Keratinocyte (primary cell): ENCODE data around the gene WDR6. TPM values are rescaled to one million over a fixed set of nuclear protein-coding genes. Genes with fewer than 3 reads are reported as not detected.

ENCODE experiments used
- DNase-seq: peaks from one replicate; pipeline ENCODE4 v3.0.0-alpha.2; 2011; ENCODE audit warnings: low read depth, missing footprints, low spot score
- FAIRE-seq: peaks from 2 replicates; lab custom pipeline; 2011; peaks lifted over from hg19 to GRCh38; lab: Jason Lieb, UNC
- H2AFZ ChIP-seq: 2 replicates; pipeline ENCODE4 v1.6.0; 2012; ENCODE audit warnings: low read length, control low read depth, inconsistent platforms; ENCODE audit not compliant: control insufficient read depth
- H3K27ac ChIP-seq: 2 replicates; pipeline ENCODE4 v1.5.1; 2011; ENCODE audit warnings: low read length; ENCODE audit not compliant: control insufficient read depth, insufficient read depth
- H3K27me3 ChIP-seq: 3 replicates; pipeline ENCODE4 v1.6.0; 2011; ENCODE audit warnings: low read length; ENCODE audit not compliant: control insufficient read depth, insufficient read depth; ENCODE audit errors: extremely low read depth
- H3K36me3 ChIP-seq, 2 experiments: 2 replicates in 1 of 2; 3 replicates in 1 of 2; pipeline ENCODE4 v1.5.1; 2011; ENCODE audit warnings: low read length in 2 of 2, mild to moderate bottlenecking in 1 of 2; ENCODE audit not compliant: control insufficient read depth in 2 of 2, insufficient read depth in 2 of 2; ENCODE audit errors: extremely low read depth in 1 of 2
- H3K4me1 ChIP-seq: 3 replicates; pipeline ENCODE4 v1.5.1; 2011; ENCODE audit warnings: low read length; ENCODE audit not compliant: control insufficient read depth, insufficient read depth; ENCODE audit errors: extremely low read depth
- H3K4me2 ChIP-seq: 3 replicates; pipeline ENCODE4 v1.6.0; 2011; ENCODE audit warnings: low read depth, low read length; ENCODE audit not compliant: control insufficient read depth, insufficient read depth; ENCODE audit errors: extremely low read depth
- H3K4me3 ChIP-seq, 3 experiments: fragments of 200-600 bp in 1 of 3; sonication (generic) in 1 of 3; 2 replicates in 2 of 3; 3 replicates in 1 of 3; pipeline ENCODE4 v1.5.1; 2011 to 2016; ENCODE audit warnings: low read length in 3 of 3, mild to moderate bottlenecking in 3 of 3, control low read depth in 2 of 3, inconsistent platforms in 1 of 3, low read depth in 1 of 3, mixed read lengths in 1 of 3, mixed run types in 1 of 3, moderate library complexity in 1 of 3; ENCODE audit not compliant: control insufficient read depth in 2 of 3, insufficient read depth in 2 of 3; ENCODE audit errors: extremely low read depth in 1 of 3
- H3K79me2 ChIP-seq: 2 replicates; pipeline ENCODE4 v1.6.0; 2012; ENCODE audit warnings: low read length; ENCODE audit not compliant: control insufficient read depth, insufficient read depth
- H3K9ac ChIP-seq: 3 replicates; pipeline ENCODE4 v1.6.0; 2011; ENCODE audit warnings: low read length; ENCODE audit not compliant: control insufficient read depth, insufficient read depth; ENCODE audit errors: extremely low read depth
- H3K9me1 ChIP-seq: 3 replicates; pipeline ENCODE4 v1.6.0; 2011; ENCODE audit warnings: low read length; ENCODE audit not compliant: control insufficient read depth, insufficient read depth; ENCODE audit errors: extremely low read depth
- H3K9me3 ChIP-seq: 2 replicates; pipeline ENCODE4 v1.5.1; 2012; ENCODE audit warnings: low read depth, low read length; ENCODE audit not compliant: control insufficient read depth
- H4K20me1 ChIP-seq: 3 replicates; pipeline ENCODE4 v1.6.0; 2011; ENCODE audit warnings: low read length; ENCODE audit not compliant: control insufficient read depth, insufficient read depth; ENCODE audit errors: extremely low read depth
- CTCF ChIP-seq, 3 experiments: IDR thresholded peaks in 1 of 3; conservative IDR thresholded peaks in 1 of 3; optimal IDR thresholded peaks in 1 of 3; 2 replicates in 2 of 3; 3 replicates in 1 of 3; pipeline versions ENCODE3 to v1.5.1; 2011; ENCODE audit warnings: low read length in 3 of 3, mild to moderate bottlenecking in 3 of 3, moderate library complexity in 2 of 3, control low read depth in 1 of 3, inconsistent platforms in 1 of 3; ENCODE audit not compliant: insufficient read depth in 2 of 3; ENCODE audit errors: extremely low read depth in 1 of 3
- EZH2 ChIP-seq: IDR thresholded peaks from one replicate; pipeline ENCODE4 v1.6.1; 2012; ENCODE audit warnings: inconsistent platforms, mild to moderate bottlenecking, low read length, moderate library complexity
- dilution Hi-C: fragments of 300-500 bp; cut with MboI; formaldehyde crosslinking; loops from one replicate; pipeline ENCODE4 v1.7.0; 2020; ENCODE audit warnings: low sequenced_read_pairs; ENCODE audit not compliant: extremely low pct_ligation_motif_present
- polyA plus RNA-seq, 5 experiments: library from polyadenylated mRNA; depleted of rRNA in 3 of 5; stranded (reverse) in 3 of 5; stranded (forward) in 1 of 5; unstranded in 1 of 5; fragments of >200 nt; gene quantifications; 1 replicate in 1 of 5; 2 replicates in 3 of 5; 3 replicates in 1 of 5; pipeline versions ENCODE4 v1.2.1 to v1.2.3, GENCODE V29; 2011 to 2012; ENCODE audit warnings: missing spikeins in 2 of 5, low read depth in 1 of 5, low replicate concordance in 1 of 5

The WDR6 gene
- polyA plus RNA-seq, 1 donor (not counting 4 experiments of a cell fraction or from before 2014, with no cell fraction given) = 61.5 TPM

- no peak for FAIRE-seq
- H3K36me3 ChIP-seq = peaks cover 26 to 41% of the 10 kb centered on the region in 2 experiments
- dilution Hi-C loops = no loop called here
Measured at GRCh38 chr3:49034650-49035049, 27.5 kb downstream of the WDR6 start.

GRCh38 chr3:49035281-49035680 lies 28.1 kb downstream of the WDR6 start:
- no peaks in the 10 kb centered on the region for H3K4me1 ChIP-seq
- H3K9ac ChIP-seq = no peak overlapping the region
- H3K4me2 ChIP-seq = no peak overlapping the region
- no peak for FAIRE-seq
- H3K4me3 ChIP-seq = no peak overlapping the region
- H3K27me3 ChIP-seq = no peaks in the 10 kb centered on the region
- H4K20me1 ChIP-seq = no peaks in the 10 kb centered on the region
- no peak overlapping the region for H2AFZ ChIP-seq
- DNase-seq = no peak
- H3K9me3 ChIP-seq = no peaks in the 10 kb centered on the region
- dilution Hi-C loops = no loop called here
- no peak overlapping the region for H3K27ac ChIP-seq
- TF ChIP-seq CTCF (optimal IDR thresholded peaks at IDR 0.05 in 1 of 3, IDR thresholded peaks at IDR 0.05 in 1 of 3, conservative IDR thresholded peaks at IDR 0.05 in 1 of 3; ENCODE audit: extremely low read depth in 1 of 3, insufficient read depth in 2 of 3, low read length in 3 of 3) (no peak), EZH2 (no peak)
- no peaks in the 10 kb centered on the region for H3K9me1 ChIP-seq
- H3K36me3 ChIP-seq = peaks cover 26 to 41% of the 10 kb centered on the region in 2 experiments
- no peaks in the 10 kb centered on the region for H3K79me2 ChIP-seq

More at GRCh38 chr3:49034650-49035049, 27.5 kb downstream of the WDR6 start:
- Histone ChIP-seq H2AFZ (no peak overlapping the region), H3K9ac (no peak overlapping the region), H3K27me3 (no peaks in the 10 kb centered on the region), H3K27ac (no peak overlapping the region), H3K4me2 (no peak overlapping the region), H3K4me1 (no peaks in the 10 kb centered on the region), H3K9me3 (no peaks in the 10 kb centered on the region), H3K79me2 (no peaks in the 10 kb centered on the region), H4K20me1 (no peaks in the 10 kb centered on the region), H3K4me3 (no peak overlapping the region), H3K9me1 (no peaks in the 10 kb centered on the region)
- TF ChIP-seq CTCF (optimal IDR thresholded peaks at IDR 0.05 in 1 of 3, IDR thresholded peaks at IDR 0.05 in 1 of 3, conservative IDR thresholded peaks at IDR 0.05 in 1 of 3; ENCODE audit: extremely low read depth in 1 of 3, insufficient read depth in 2 of 3, low read length in 3 of 3) = no peak
- no peak for TF ChIP-seq EZH2
- DNase-seq = no peak
